GM21723 (cell line): ENCODE measurements around the gene IHH.
A peak's percentile ranks its signal among the peaks of the same experiment; 100 is the strongest.

Experiments
- ATAC-seq: cut with Tn5 transposase; IDR thresholded peaks from one replicate; pipeline ENCODE4 v1.9.1; 2021; ENCODE audit warnings: mild to moderate bottlenecking, moderate library complexity; ENCODE audit not compliant: unreplicated experiment

IHH gene

GRCh38 chr2:219078126-219078525 is 17.4 kb upstream of the IHH start:
- no peak for ATAC-seq

- ATAC-seq: no peak
Measured at GRCh38 chr2:219076253-219076652, 15.5 kb upstream of the IHH start.

GRCh38 chr2:219073413-219074129 is 12.8 kb upstream of the IHH start:
- no peak for ATAC-seq

DNA sequence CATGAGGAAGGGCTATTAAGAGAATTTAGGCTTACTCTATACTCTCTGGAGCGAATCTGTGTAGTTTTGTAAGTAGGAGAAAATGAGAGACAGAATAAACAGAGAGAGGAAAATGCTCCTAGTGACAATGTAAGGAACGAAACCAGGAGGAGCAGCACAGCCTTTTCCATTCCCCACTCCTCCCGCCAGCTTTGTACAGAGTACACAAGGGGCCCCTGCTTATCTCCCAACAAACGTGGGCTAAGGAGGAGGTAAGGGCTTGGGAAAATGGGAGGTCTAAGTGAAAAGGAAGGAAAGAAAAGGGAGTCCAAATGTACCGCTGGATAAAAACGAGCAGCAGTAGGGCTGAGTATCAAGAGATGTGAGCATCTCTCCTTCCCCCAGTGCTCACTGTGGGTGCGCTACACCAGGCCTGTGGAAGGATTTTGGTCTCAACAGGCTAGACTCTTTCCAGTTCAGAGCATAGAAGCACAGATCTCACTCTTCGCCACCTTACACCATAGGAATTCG is 12.1 kb upstream of the IHH start:
- ATAC-seq: no peak

DNA sequence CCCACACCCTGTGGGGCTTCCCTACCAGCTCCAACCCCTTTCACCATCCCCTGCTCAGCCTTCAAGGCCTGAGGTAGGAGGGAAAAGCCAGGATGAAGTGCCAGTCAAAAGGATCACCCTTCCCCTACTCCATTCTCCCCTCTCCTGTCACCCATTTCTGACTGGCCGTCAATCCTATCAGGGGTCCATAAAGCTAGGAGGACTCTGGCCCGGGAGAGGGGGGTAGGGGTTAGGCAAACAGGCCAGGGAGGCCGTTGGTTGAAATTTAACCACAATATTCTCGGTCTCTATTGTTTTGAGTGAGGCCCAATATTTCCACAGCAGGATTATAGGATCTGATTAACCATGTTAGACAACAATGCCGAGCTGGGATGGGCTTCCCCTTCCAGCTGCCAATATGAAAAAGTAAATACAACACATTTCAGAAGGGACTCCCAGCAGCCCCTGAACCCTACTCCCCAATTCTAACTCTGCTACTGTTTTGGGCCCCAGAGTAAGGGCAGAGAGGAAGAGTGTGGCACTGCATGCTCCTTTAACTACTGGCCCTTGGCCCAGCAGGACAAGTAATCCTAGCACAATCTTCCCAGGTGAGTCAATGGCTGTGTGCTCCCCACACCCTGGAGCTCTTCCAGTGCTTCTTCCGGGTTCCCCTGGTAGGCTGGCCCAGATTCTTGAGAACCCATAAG is 10.6 kb upstream of the IHH start:
- ATAC-seq: no peak

DNA sequence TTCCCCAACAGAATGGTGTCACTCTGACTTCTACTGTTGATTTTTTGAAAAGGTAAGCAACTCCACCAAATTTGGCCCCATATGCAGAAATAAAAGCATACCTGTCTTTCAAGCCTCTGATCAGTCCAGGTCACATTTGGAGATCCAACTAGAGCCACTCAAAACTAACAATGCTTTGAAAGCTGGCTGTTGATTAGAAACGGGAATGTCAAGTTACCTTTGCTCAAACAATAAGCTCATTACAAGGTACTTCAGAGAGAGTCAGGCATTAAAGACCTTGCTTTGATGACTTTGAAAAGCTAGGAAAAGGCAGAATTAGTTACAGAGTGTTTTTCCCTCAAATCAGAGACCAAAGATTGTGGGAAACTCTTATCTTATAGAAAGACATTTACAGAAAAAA is 4.8 kb upstream of the IHH start:
- ATAC-seq: no peak

DNA sequence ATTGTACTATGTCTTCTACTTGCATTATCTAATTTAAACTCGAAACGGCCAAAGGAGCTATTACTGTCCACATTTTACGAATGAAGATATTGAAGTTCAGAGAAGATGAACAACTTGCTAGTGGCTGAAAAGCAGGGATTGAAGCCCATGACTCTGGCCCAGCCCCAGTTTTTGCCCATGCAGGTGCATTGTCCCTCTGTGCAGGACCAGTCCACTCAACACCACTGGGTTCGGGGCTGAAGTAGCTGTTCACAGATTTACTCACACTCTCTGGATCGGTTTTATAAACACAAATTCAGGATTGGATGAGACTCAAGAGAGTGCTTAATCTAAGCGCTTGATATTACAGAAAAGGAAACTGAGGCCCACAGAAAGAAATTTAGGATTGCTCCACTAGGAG is 1.4 kb upstream of the IHH start:
- ATAC-seq: no peak

DNA sequence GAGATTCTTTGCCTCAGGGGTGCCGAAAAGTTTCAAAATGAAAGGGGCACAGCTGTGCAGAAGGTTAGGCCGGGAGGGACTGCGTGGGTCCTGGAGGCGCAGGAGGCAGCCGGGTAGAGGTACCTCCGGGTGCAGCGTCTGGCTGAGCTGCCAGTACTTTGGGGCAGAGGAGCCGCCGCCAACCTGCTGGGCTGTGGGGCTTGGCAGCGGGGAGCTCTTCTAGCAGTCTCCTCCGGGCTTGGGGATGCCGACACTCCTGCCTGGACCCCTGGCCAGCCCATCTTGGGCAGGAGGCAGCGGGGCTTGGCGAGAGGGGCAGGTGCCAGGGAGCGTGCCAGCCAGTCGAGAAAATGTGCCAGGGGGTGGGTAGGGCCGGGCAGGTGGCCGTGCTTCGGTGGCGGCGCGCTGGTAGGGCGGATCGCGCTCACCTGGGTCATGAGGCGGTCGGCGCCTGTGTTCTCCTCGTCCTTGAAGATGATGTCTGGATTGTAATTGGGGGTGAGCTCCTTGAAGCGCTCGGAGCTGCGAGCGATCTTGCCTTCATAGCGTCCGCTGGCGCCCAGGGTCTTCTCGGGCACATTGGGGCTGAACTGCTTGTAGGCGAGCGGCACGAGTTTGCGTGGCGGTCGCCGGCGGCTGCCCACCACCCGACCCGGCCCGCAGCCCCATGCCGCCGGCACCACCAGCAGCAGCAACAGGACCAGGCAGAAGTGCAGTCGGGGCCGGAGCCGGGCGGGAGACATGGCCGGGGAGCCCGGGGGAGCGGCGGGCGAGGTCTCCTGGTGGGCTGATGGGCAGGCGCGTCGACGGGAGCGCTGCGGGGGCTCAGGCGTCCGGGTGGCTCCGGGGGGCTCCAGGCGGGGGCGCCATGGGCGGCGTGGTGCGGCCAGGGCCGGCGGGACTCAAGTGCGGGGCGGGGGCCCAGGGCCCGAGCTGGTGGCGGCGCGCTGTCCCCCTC is 717 bp downstream of the IHH start:
- ATAC-seq: no peak

- no peak for ATAC-seq
Measured at GRCh38 chr2:219059375-219059724, 1.4 kb downstream of the IHH start.

DNA sequence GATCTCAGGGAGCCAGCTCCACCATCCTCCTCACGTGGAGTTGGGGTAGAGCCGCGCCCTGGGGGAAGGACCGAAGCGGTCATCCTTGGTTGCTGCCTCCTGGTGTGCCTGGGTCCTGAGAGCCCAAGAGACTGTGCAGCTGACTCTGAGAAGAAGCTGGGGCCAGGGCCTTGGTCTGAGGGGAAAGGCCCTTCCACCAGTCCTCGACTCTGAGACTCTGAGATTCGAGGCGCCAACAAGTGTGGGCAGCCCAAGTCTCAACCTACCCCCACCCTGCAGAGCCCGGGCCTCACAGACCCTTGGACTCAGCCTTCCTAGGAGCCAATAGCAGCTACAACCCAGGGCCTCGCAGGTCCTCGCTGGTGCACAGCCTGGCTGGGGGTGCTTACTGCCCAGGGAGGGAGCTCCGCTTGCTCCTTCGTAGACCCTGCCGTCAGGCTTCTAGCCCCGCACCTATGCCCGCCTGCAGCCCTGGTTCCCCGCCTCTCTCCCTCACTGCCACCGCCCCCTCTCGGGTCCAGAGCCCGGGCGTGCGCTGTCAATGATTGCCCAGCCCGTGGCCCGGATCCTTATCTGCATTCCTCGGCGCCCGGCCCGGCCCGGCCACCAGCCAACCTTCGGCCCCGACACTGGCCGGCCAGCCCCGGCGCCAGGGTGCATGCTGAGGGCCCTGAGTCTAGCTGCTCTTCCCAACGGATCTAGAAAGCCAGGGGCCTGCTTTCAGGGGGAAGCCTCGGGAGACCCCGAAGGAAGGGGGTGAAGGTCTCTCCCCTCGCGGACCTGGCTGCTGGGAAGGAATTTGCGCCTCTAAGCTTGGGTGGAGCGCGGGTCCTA is 2.0 kb downstream of the IHH start:
- no peak for ATAC-seq

- peak; percentile 93 for ATAC-seq
Measured at GRCh38 chr2:219057709-219058540, 2.8 kb downstream of the IHH start.

DNA sequence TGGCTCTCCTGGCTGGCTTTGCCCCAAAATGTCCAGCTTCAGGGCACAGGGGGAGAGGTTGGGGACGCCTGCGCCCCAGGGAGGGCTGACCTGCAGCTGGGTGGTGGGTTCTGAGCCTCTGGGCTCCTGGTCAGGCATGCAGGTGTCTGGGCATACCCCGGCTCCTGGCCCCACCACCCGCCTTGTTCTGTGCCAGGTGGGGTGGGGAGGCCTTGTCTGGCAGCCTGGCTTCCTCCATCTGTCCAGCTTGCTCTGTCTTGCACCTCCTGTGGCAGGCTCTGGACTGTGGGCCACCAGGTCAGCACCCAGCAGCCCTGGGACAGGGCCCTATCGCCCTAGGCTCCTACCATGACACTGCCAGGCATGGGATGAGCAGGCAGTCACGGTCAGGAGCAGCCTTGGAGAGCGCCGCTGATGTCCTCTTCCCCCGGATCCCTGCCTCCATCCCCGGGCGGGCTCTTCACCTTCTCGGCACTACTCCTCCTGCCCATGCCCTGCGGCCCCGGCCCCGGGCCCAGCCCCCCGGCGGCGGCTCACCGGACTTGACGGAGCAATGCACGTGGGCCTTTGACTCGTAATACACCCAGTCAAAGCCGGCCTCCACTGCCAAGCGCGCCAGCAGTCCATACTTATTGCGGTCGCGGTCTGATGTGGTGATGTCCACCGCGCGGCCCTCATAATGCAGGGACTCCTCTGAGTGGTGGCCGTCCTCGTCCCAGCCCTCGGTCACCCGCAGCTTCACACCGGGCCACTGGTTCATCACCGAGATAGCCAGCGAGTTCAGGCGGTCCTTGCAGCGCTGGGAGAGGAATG is 3.6 kb downstream of the IHH start:
- no peak for ATAC-seq

GRCh38 chr2:219056176-219056895 is 4.4 kb downstream of the IHH start:
- no peak for ATAC-seq

DNA sequence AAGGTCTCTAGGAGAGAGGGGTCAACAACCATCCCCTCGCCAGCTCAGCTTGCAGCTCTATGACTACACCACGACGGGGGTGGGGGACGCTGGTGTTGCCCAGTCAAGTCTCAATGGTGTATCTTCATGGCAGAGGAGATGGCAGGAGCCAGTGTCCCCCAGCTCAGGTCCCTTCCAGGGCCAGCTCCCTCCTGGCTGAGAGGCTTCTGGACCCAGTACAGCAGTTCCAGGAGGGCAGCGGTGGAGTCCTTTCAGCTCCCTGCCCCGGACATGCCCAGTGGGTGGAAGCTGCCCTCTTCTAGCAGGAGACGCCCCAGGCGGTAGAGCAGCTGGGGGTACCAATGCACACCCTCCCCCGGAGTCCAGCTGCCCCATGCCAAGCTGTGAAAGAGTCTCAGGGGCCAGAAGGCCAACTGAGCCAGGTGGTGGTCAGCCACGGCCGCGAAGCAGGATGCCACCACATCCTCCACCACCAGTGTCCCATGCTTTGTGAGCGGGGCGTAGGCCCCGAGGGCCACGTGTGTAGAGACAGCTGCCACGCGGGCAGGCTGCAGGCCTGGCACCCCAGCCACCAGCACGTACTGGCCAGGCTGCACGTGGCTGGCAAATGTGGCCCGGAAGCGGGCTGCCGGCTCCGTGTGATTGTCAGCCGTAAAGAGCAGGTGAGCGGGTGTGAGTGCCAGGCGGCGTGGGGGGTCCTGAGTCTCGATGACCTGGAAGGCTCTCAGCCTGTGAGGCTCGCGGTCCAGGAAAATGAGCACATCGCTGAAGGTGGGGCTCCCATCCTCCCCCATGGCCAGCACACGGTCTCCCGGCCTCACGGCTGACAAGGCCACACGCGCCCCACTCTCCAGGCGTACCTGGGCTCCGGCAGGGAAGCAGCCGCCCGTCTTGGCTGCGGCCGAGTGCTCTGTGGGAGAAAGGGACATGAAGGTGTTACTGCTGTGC is 5.5 kb downstream of the IHH start:
- no peak for ATAC-seq

GRCh38 chr2:219049282-219049681 is 11.4 kb downstream of the IHH start:
- no peak for ATAC-seq

DNA sequence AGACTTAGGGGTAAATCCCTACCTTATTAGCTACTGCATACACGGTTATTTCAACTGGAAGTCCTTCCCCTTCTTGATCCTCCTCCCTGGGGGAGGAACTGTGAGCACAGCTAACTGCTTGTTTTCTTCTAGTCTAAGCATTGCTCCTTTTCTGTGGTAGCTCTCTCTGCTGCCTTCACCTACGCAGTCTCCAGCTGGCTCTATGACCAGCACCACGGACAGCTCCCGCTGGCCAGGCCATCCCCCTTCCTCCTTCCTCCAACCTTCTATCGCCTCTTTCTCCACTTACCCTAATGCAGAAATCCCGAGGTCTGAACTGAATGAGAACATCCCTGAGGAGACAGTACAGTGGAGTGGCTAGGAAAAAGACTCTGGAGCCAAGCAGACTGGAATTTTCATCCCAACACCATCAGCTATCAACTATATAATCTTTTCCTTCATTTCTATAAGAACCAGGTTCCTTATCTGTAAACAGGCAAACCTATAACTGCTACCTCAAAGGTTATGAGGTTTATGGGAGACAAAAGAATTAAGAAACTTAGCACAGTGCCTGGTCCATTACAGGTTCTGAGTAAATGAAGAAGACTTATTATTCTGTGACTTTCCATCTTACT is 14.7 kb downstream of the IHH start:
- no peak for ATAC-seq

DNA sequence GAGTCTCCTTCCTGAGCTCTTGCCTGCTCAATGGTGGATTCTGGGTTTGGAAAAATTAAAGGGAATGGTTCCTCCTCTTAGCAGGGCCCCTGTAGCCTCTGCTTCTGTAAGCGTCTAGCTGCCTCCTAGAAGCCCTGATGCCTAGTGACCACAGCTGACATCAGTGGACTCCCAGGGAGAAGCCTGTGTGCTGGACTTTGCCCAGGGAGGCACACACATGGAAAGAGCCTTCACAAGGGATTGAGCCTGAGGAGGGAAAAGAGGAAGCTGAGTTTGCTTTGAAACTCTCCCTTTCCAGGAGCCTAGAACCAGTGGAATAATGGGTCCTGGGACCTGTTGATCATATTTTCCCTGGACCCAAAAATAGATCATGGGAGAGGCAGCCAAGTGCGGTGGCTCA is 18.0 kb downstream of the IHH start:
- ATAC-seq: no peak
